H1 (cell line): ENCODE results near the gene PRMT6. TPM values are rescaled to one million over a fixed set of nuclear protein-coding genes. Genes with fewer than 3 reads are reported as not detected.

Source experiments
- BCL11A ChIP-seq, 2 experiments: IDR thresholded peaks; one replicate each; pipeline ENCODE4 v1.6.1; 2011; ENCODE audit warnings: low read depth in 2 of 2, low read length in 2 of 2, mild to moderate bottlenecking in 2 of 2
- EZH2 ChIP-seq: fragments of 200-600 bp; sonication (generic); IDR thresholded peaks from 2 replicates; pipeline ENCODE4 v1.7.1; 2012; ENCODE audit warnings: low read depth, mild to moderate bottlenecking, moderate library complexity, low read length, inconsistent platforms; ENCODE audit not compliant: severe bottlenecking
- GABPA ChIP-seq: IDR thresholded peaks from 2 replicates; pipeline ENCODE4 v1.6.1; 2011; ENCODE audit warnings: mild to moderate bottlenecking, low read length, moderate library complexity, borderline replicate concordance; ENCODE audit not compliant: insufficient read depth
- KDM1A ChIP-seq: fragments of 200-600, 300-600 bp; sonication (generic); IDR thresholded peaks from 2 replicates; pipeline ENCODE4 v1.7.1; 2016; ENCODE audit warnings: mild to moderate bottlenecking, low read length, borderline replicate concordance
- MAFK ChIP-seq: IDR thresholded peaks from 2 replicates; pipeline ENCODE4 v1.6.1; 2012; ENCODE audit warnings: low read depth, mild to moderate bottlenecking, improper control_type of control experiment, low read length
- POLR2A ChIP-seq, 2 experiments: IDR thresholded peaks; 1 replicate in 1 of 2; 2 replicates in 1 of 2; pipeline ENCODE4 v1.6.1; 2011; ENCODE audit warnings: low read depth in 2 of 2, low read length in 2 of 2, mild to moderate bottlenecking in 2 of 2; ENCODE audit errors: control extremely low read depth in 1 of 2
- polyA plus RNA-seq, 7 experiments: library from polyadenylated mRNA; depleted of rRNA in 3 of 7; stranded (reverse) in 5 of 7; unstranded in 2 of 7; fragments of >200 nt in 5 of 7; fragments of 200-250 nt in 2 of 7; gene quantifications; 1 replicate in 5 of 7; 2 replicates in 1 of 7; 4 replicates in 1 of 7; pipeline versions ENCODE4 v1.2.1 to v1.2.3, GENCODE V29; 2011 to 2013; ENCODE audit warnings: missing spikeins in 2 of 7, mixed read lengths in 2 of 7
- total RNA-seq: library from RNA; stranded (reverse); fragmentation: NEBNext Ultra II Directional; extraction: Animal tissue kit (Norgen Biotek cat#: 25700); gene quantifications from 2 replicates; pipeline ENCODE4 v1.2.1, GENCODE V29; 2021

Gene PRMT6
- total and polyA plus RNA-seq, 2 of the 8 experiments (the other 6 are each of a cell fraction or from before 2014, with no cell fraction given): 23.6 to 38.2 TPM

DNA sequence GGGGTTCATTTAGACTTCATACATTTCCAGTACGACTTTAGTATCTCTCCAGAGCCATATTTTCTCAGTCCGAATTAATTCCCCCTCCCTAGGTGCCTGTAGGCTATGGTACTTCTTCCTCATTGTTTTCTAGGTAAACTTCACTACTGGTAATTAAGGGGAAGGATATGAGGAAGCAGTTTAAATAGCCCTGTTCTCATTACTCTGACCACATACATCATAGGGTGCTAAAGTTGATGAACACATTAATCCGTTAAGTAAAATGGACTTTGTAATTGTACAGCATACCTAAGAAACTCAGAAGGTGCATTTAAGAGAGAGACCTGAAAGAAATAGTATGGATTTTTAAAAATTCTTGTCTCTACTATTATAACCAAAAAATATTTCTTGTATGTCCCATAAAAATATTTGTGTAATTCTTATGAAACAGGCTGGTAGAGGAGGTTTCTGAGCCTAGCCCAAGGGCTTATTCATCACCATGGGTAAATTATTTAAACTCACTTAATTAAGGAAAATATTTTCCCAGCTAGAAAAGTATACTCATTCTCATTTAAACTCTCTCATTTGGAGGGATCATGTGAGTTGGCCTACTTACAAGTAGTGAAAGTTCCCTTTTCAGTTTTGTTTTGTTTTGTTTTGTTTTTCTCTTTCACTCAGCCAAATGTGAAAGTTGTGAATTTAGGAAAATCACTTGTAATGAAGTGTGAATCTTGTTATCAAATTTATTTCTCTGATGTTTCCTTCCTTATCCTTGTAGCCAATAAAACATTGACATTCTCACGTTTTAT, 2.0 kb downstream of the PRMT6 start (continued):
- TF ChIP-seq GABPA (no peak), KDM1A (no peak), EZH2 (no peak), POLR2A (IDR thresholded peaks at IDR 0.05; ENCODE audit: control extremely low read depth in 1 of 2, low read depth in 2 of 2, low read length in 2 of 2) (no peak), BCL11A (IDR thresholded peaks at IDR 0.05; ENCODE audit: low read depth in 2 of 2, low read length in 2 of 2) (no peak), MAFK (no peak)
